B cell (primary cell): ENCODE measurements around the gene MDC1. TPM values are rescaled to one million over a fixed set of nuclear protein-coding genes. Genes with fewer than 3 reads are reported as not detected.
A peak's percentile ranks its signal among the peaks of the same experiment; 100 is the strongest.

ENCODE experiments used
- ATAC-seq: fragments of 200-7000 bp; cut with Tn5 transposase; one replicate; pipeline ENCODE4 v1.10.0; 2021; ENCODE audit warnings: low read depth, mild to moderate bottlenecking, moderate number of reproducible peaks, moderate library complexity
- CTCF ChIA-PET: fragments of 350-600 bp; sonication (Branson Sonifier 250); formaldehyde crosslinking; loops from one replicate; lab custom pipeline; 2021; ENCODE audit warnings: antibody characterized with exemption, inconsistent platforms; lab: Charles Lee
- POLR2A ChIA-PET: fragments of 350-600 bp; sonication (Branson Sonifier 250); formaldehyde crosslinking; loops from one replicate; lab custom pipeline; 2021; ENCODE audit warnings: antibody characterized with exemption; lab: Charles Lee
- DNase-seq: peaks from one replicate; pipeline ENCODE4 v3.0.0; 2013
- H2AFZ ChIP-seq: 2 replicates; pipeline ENCODE4 v1.6.1; 2012; ENCODE audit warnings: mild to moderate bottlenecking, low read depth, low read length; ENCODE audit not compliant: insufficient read depth, poor library complexity, severe bottlenecking
- H3K27ac ChIP-seq, 2 donors: 1 replicate in 1 of 2; 2 replicates in 1 of 2; pipeline ENCODE4 v1.5.1; 2012 to 2013; ENCODE audit warnings: low read length in 2 of 2, mild to moderate bottlenecking in 2 of 2, moderate library complexity in 1 of 2
- H3K27me3 ChIP-seq, 4 experiments: fragments of 200-600 bp in 1 of 4; sonication (generic) in 1 of 4; replicated peaks in 1 of 4; 1 replicate in 2 of 4; 2 replicates in 2 of 4; pipeline versions ENCODE4 v1.6.1 to v1.7.0; 2013 to 2016; ENCODE audit warnings: low read length in 3 of 4, mild to moderate bottlenecking in 2 of 4, mixed read lengths in 1 of 4, moderate library complexity in 1 of 4; ENCODE audit not compliant: insufficient read depth in 4 of 4, control insufficient read depth in 3 of 4; ENCODE audit errors: control extremely low read depth in 1 of 4
- H3K36me3 ChIP-seq, 2 experiments: replicated peaks in 1 of 2; 1 replicate in 1 of 2; 2 replicates in 1 of 2; pipeline versions ENCODE4 v1.6.1 to v1.7.1; 2013; ENCODE audit warnings: low read length in 1 of 2; ENCODE audit not compliant: insufficient read depth in 2 of 2, control insufficient read depth in 1 of 2; ENCODE audit errors: control extremely low read depth in 1 of 2, extremely low read depth in 1 of 2
- H3K4me1 ChIP-seq, 2 donors: fragments of 200-600 bp in 1 of 2; sonication (generic) in 1 of 2; 1 replicate in 1 of 2; 2 replicates in 1 of 2; pipeline versions ENCODE4 v1.5.1 to v1.6.1; 2013 to 2017; ENCODE audit warnings: low read length in 2 of 2; ENCODE audit not compliant: control insufficient read depth in 2 of 2, insufficient read depth in 2 of 2
- H3K4me2 ChIP-seq: replicated peaks from 2 replicates; pipeline ENCODE3; 2012; ENCODE audit warnings: mild to moderate bottlenecking, low read depth, low read length; ENCODE audit not compliant: poor library complexity, severe bottlenecking
- H3K4me3 ChIP-seq, 5 experiments: fragments of 200-600 bp in 1 of 5; sonication (generic) in 1 of 5; 1 replicate in 3 of 5; 2 replicates in 2 of 5; pipeline versions ENCODE4 v1.5.1 to v1.7.0; 2011 to 2016; ENCODE audit warnings: low read length in 4 of 5, mild to moderate bottlenecking in 4 of 5, low read depth in 2 of 5, control low read depth in 1 of 5, moderate library complexity in 1 of 5; ENCODE audit not compliant: insufficient read depth in 1 of 5; ENCODE audit errors: control extremely low read depth in 1 of 5, extremely low read depth in 1 of 5
- H3K79me2 ChIP-seq: fragments of 200-600 bp; sonication (generic); one replicate; pipeline ENCODE4 v1.6.0; 2016; ENCODE audit warnings: low read length; ENCODE audit not compliant: control insufficient read depth, insufficient read depth
- H3K9ac ChIP-seq: fragments of 200-600 bp; sonication (generic); 2 replicates; pipeline ENCODE4 v1.6.1; 2017; ENCODE audit warnings: mild to moderate bottlenecking, low read length, moderate library complexity
- H3K9me3 ChIP-seq, 3 donors: one replicate each; pipeline versions ENCODE4 v1.6.1 to v1.7.1; 2013; ENCODE audit warnings: low read length in 2 of 3; ENCODE audit not compliant: control insufficient read depth in 2 of 3, insufficient read depth in 1 of 3; ENCODE audit errors: control extremely low read depth in 1 of 3
- H4K20me1 ChIP-seq: 2 replicates; pipeline ENCODE4 v1.6.0; 2012; ENCODE audit warnings: mild to moderate bottlenecking, low read length; ENCODE audit not compliant: insufficient read depth, control insufficient read depth, poor library complexity, severe bottlenecking
- H3K27ac Mint-ChIP-seq: one replicate; pipeline ENCODE4 v1.8.0; 2021; ENCODE audit warnings: mixed read lengths
- H3K27me3 Mint-ChIP-seq: one replicate; pipeline ENCODE4 v1.8.0; 2021; ENCODE audit warnings: mixed read lengths
- H3K4me1 Mint-ChIP-seq: one replicate; pipeline ENCODE4 v1.8.0; 2021; ENCODE audit warnings: mixed read lengths
- H3K4me3 Mint-ChIP-seq: one replicate; pipeline ENCODE4 v1.8.0; 2021; ENCODE audit warnings: mixed read lengths
- H3K9me3 Mint-ChIP-seq: one replicate; pipeline ENCODE4 v1.8.0; 2022; ENCODE audit warnings: mixed read lengths; ENCODE audit not compliant: insufficient read depth
- CTCF ChIP-seq: fragments of 200-600 bp; IDR thresholded peaks from one replicate; pipeline ENCODE4 v1.8.0; 2022; ENCODE audit warnings: antibody characterized with exemption, mild to moderate bottlenecking
- EZH2 ChIP-seq: IDR thresholded peaks from 2 replicates; pipeline ENCODE4 v1.6.1; 2012; ENCODE audit warnings: borderline replicate concordance, low read depth, mild to moderate bottlenecking, moderate library complexity, low read length; ENCODE audit not compliant: insufficient read depth, poor library complexity, severe bottlenecking
- WGBS: methylation state at CpG from one replicate; pipeline ENCODE4 v1.1.5; 2013; ENCODE audit warnings: missing lambda C conversion rate; ENCODE audit not compliant: insufficient coverage; 5-methylcytosine and 5-hydroxymethylcytosine counted together
- intact Hi-C: fragments of 100-400 bp; cut with micrococcal nuclease; formaldehyde crosslinking; loops from one replicate; pipeline ENCODE4 v1.10.0; 2022
- polyA plus RNA-seq: library from polyadenylated mRNA; depleted of rRNA; stranded (reverse); fragments of >200 nt; gene quantifications from 2 replicates; pipeline ENCODE4 v1.2.3, GENCODE V29; 2012
- total RNA-seq, 2 donors: library from RNA; stranded (reverse); fragments of 120-200 nt in 1 of 2; gene quantifications; 1 replicate in 1 of 2; 2 replicates in 1 of 2; pipeline versions ENCODE4 v1.2.3 to v1.2.4, GENCODE V29; 2013 to 2022

The MDC1 gene
- total and polyA plus RNA-seq, 2 donors (not counting 1 experiment from before 2014, with no cell fraction given): 24.9 to 87.4 TPM

- intact Hi-C loops: loop anchor here (2.0 to 10.0 kb wide), 6 partner anchors 51 to 343 kb away; partner anchors contain the start of genes ABCF1 and VARS2
Observed at GRCh38 chr6:30743099-30744053, 26.3 kb upstream of the MDC1 start.

More at GRCh38 chr6:30743099-30744053, 26.3 kb upstream of the MDC1 start:
- Mint-ChIP-seq H3K27me3 (no peaks in the 10 kb centered on the region), H3K4me3 (peak overlapping the region; percentile 87), H3K9me3 (no peaks in the 10 kb centered on the region), H3K4me1 (peaks cover 42% of the 10 kb centered on the region), H3K27ac (peak overlapping the region; percentile 87)
- Histone ChIP-seq H3K4me1 (peaks cover 13 to 28% of the 10 kb centered on the region in 2 donors), H3K4me3 (peak overlapping the region; percentile 36 to 82 (median 63)), H4K20me1 (no peaks in the 10 kb centered on the region), H3K36me3 (peaks cover 0 to 9% of the 10 kb centered on the region in 2 experiments), H3K9ac (peak overlapping the region; percentile 70), H3K9me3 (no peaks in the 10 kb centered on the region), H3K4me2 (peak overlapping the region; percentile 92), H3K79me2 (peaks cover 4% of the 10 kb centered on the region), H3K27me3 (no peaks in the 10 kb centered on the region), H3K27ac (peak overlapping the region in 1 of 2 donors; percentile 61), H2AFZ (peak overlapping the region; percentile 80)
- peak; percentile 54 for DNase-seq
- CTCF ChIA-PET: interaction anchor here (1.0 to 4.4 kb wide), 10 partner anchors 9 to 336 kb away, joined by 3 to 23 read pairs (median 3); no protein-coding TSS in a partner anchor
- POLR2A ChIA-PET: no interaction called here
- ATAC-seq: no peak
- WGBS: 2% methylated on average over 51 of the region's 55 CpGs
- TF ChIP-seq CTCF: no peak
- no peak for TF ChIP-seq EZH2
